SHP77 (cell line): ENCODE results near the gene TMED4.
A peak's percentile ranks its signal among the peaks of the same experiment; 100 is the strongest.

Source experiments
- DNase-seq, 2 experiments: peaks; one replicate each; lab custom pipeline; 2025; lab: John Stamatoyannopoulos, UW

Gene TMED4

DNA sequence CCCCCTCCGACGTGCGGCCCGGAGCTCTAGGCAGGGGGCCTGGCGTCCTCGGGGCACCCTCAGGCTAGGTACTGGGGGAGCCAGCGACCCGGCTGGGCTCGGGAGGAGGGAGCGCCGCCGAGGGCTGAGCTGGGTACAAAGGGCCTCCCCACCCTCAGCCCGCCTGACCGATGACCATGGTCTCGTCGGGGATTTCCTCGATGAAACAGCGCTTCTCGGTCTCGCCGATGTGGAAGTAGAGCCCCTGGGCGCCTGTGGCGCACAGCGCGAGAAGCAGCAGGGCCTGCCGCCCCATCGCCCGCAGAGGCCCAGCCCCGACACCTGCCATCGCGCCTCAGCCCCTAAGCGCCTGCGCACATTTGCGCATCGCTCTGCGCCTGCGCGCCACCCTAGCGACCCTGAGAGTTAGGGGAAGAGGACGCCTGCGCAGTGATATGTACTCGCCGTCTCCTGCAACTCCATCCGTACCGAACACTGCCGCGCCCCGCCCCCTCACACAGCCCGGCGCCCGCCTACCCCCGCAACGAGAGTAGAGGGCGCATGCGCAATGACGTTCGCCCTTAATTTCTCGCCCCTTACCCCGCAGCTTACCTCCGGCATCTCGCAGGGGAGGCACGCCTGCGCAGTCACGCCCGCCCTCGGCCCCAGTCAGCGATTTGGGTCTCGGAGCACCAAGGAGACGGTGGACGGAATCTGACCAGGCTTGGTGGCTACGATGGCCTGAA lies at the start of gene TMED4:
Gene TMED4 (minus strand): TSS at position 353 of the 725 bp plus-strand sequence. CDS start 25 bp downstream, at position 328.
- DNase-seq, result peak; percentile 99

- no peak for DNase-seq
Measured at GRCh38 chr7:44631458-44632115, 49.6 kb upstream of the TMED4 start.

DNA sequence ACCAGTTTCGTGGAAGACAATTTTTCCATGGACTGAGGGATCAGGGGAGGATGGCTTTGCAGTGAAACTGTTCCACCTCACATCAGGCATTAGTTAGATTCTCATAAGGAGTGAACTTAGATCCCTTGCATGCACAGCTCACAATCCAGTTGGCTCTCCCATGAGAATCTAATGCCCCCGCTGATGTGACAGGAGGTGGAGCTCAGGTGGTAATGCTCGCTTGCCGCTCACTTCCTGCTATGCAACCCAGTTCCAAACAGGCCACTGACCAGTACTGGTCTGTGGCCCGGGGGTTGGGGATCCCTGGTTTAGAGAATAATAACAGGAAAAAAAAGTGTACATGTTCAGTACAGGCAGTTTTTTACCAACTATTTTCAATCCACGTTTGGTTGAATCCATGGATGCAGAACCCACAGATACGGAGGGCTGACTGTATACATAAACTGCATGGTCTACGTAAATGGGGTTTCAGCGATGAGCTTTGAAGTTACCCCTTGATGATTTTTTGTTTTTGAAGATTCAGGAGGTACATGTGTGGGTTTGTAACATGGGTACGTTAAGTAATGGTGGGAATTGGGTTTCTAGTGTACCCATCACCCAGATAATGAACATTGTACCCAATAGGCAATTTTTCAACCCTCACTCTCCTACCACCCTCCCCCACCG lies 48.9 kb upstream of the TMED4 start:
- DNase-seq, result no peak

DNA sequence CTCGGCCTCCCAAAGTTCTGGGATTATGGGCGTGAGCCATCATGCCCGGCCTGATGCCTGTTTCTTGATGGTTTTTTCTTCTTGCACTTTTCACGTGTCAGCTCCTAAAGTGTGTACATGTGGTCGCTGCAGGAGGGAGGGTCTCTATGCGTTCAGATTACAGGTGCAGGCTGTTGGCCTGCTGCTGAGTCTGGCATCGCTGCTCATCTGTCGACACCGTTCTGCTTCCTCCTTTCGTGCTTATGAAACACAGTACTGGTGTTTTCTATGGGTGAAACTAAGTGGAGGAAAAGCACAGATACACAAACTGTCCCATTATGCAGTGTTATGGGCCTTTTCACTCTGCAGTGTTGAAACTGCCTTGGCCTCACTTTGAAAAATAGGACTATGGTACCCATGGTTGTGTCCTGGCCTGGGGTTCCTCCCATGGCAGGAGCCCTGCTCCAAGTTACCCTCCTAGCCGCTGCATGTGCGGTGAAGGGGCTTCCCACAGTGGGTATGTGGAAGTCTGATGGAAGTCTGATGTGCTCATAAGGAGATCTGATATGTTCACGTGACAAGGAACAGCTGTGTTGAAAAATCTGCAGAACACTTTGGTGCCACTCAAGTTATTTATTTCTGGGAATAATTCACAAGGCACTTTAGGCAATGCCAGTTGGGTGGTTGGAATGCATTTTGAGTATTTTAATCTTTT lies 47.9 kb upstream of the TMED4 start:
- no peak for DNase-seq

DNA sequence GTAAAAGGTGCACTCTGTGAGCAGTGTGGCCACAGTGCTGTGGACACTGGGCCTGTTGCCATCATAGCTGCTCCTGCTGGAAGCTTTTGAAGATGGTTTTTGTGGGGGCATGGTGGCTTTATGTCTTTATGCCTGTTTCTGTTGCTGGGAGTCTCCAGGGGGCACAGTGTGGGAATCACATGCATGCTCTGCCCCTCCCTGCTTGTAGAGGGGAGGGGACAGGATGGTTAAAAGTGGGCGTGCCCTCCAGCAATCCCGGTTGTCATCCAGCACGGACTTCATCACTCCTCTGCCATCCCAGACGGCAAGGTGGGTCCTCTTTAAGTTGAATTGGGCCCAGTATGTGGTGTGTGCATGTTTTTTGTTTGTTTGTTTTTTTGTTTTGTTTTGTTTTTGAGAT lies 44.6 kb upstream of the TMED4 start:
- no peak for DNase-seq

DNA sequence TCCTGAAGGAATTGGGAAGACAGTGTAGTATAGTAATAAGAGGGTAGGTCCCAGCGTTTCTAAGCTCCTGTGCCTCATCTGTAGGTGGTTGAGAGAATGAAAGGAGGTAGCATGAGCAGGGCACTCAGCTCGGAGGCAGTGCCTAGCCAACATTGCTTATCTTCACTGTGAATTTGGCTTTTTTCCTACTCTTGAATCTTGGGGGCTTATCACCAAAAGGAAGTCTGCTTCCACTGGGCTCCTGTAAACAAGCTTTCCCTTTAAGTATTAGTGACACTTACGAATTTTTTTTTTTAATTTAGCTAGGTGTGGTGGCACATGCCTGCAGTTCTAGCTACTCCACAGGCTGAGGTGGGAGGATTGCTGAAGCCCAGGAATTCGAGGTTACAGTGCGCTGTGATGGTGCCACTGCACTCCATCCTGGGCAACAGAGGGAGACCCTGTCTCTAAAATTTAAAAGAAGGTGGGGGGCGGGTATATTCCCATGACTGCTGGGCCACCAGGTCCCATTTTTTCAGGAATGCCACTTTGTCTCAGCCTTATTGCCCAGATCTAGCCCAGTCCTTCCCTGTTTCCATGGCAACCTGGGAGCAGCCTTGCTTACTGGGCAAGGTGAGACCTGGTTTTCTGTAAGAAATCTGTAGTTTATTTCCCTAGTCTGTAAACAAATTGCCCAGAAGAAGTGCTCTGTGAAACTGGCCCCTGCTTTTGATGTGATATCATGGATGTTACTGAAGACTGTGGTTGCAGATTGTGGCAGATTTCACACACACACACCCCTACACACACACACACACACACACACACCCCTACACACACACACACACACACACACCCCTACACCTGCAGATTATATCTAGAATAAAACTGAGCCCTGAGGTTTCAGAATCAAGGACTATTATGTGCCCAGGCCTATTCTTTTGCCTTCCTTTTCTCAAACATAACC lies 43.8 kb upstream of the TMED4 start:
- DNase-seq, result no peak

DNA sequence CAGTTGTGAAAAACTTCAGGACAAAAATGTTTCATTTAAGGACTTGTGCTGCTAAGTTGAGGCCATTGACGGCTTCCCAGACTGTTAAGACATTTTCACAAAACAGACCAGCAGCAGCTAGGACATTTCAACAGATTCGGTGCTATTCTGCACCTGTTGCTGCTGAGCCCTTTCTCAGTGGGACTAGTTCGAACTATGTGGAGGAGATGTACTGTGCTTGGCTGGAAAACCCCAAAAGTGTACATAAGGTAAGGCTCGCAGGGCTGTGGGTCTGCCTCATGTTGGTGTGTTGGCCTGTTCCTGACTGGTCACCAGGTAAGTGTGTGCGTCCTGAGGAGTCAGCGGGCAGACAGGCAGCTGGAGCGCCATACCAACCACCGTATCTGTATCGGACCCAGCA lies 42.3 kb upstream of the TMED4 start:
- no peak for DNase-seq

- DNase-seq, result no peak
Measured at GRCh38 chr7:44622342-44623151, 40.5 kb upstream of the TMED4 start.

DNA sequence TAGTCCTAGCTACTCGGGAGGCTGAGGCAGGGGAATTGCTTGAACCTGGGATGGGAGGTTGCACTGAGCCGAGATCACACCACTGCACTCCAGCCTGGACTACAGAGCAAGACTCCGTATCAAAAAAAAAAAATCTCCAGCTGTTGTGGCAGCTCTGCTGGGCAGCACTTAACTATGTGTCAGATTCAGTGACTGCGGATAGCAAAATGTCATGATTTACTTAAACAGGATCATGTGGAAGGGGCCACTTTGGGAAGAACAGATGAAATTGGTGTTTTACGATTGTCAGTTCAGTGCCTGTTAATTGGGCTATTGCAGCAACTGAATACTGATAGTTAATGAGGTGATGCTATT lies 39.7 kb upstream of the TMED4 start:
- no peak for DNase-seq

- no peak for DNase-seq
Measured at GRCh38 chr7:44621034-44621749, 39.2 kb upstream of the TMED4 start.

- no peak for DNase-seq
Measured at GRCh38 chr7:44618753-44619152, 36.7 kb upstream of the TMED4 start.

DNA sequence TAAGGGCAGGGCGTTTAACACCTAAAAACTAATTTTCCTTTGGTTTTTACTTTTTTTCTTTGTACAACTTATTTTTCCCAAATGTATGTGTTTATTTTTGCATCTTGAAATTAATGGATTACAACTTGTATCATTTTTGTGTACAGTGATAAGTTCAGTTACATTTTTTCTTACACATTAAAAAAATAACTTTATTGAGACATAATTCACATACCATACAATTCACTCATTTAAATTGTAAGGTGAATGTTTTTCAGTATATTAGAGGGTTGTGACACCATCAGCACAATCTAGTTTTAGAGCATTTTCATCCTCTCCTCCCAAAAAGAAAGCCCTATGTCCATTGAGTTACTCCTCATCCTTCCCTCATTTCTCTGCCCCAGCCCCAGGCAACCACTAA lies 36.0 kb upstream of the TMED4 start:
- no peak for DNase-seq

DNA sequence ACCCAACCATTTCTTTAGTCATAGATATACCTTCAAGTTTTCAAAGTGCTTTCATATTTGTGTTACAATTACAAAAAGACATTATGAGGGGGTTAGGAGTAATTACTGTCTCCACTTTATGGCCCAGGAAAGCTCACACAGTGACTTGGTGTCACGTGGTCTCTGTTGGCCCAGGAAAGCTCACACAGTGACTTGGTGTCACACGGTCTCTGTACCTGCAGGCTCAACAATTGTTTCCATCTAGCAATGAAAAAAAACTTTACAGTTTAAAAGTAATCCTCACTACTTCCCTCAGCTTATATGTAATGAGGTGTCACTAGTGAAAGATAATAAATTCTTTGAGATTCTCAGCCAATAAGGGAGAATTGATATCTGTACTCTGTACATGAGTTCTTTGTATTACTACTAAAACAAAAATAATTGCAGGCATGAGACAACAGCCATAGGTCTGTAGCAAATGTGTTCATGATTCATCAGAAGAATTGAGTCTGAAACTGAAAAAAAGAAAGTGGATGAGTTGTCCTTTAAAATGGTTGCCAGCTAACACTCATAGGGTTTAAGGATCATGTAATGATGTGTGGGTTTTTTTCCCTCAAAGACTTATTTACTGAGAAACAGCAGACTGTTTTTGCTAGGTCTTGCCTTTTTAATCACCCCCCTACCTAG lies 35.3 kb upstream of the TMED4 start:
- no peak for DNase-seq

GRCh38 chr7:44616545-44616944 lies 34.5 kb upstream of the TMED4 start:
- DNase-seq, result no peak

DNA sequence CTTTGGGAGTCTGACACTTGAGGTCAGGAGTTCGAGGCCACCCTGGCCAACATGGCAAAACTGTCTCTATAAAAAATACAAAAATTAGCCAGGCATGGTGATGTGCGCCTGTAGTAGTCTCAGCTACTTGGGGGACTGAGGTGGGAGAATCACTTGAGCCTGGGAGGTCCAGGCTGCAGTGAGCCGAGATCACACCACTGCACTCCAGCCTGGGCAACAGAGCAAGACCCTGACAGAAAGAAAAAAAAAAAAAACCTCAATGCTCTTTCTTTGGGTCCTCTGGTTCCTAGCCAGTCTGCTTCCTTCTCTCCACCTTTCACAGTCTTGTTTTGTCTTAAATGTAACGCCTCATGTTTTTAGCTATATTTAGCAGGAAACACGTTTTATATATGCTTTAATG lies 33.8 kb upstream of the TMED4 start:
- DNase-seq, result no peak

GRCh38 chr7:44615149-44615611 lies 33.1 kb upstream of the TMED4 start:
- DNase-seq, result no peak

- no peak for DNase-seq
Measured at GRCh38 chr7:44609829-44610228, 27.8 kb upstream of the TMED4 start.

- DNase-seq, result no peak
Measured at GRCh38 chr7:44608916-44609648, 27.1 kb upstream of the TMED4 start.
